BJ (cell line): ENCODE data around the gene SETD3. TPM values are rescaled to one million over a fixed set of nuclear protein-coding genes. Genes with fewer than 3 reads are reported as not detected.

ENCODE experiments used
- CTCF ChIA-PET: fragments of 350-600 bp; formaldehyde crosslinking; extraction: SDS; loops from one replicate; lab custom pipeline; 2021; ENCODE audit warnings: antibody characterized with exemption, inconsistent platforms; lab: Yijun Ruan, JAX
- POLR2A ChIA-PET: fragments of 300-600 bp; sonication (Branson Sonifier 250); formaldehyde crosslinking; extraction: SDS; loops from one replicate; lab custom pipeline; 2021; ENCODE audit warnings: antibody characterized with exemption; lab: Charles Lee
- DNase-seq: peaks from one replicate; pipeline ENCODE4 v3.0.0-alpha.2; 2011; ENCODE audit warnings: low read depth
- H3K27me3 ChIP-seq: 2 replicates; pipeline ENCODE4 v1.6.0; 2011; ENCODE audit warnings: low read length; ENCODE audit not compliant: control insufficient read depth, insufficient read depth
- H3K36me3 ChIP-seq: 2 replicates; pipeline ENCODE4 v1.5.1; 2011; ENCODE audit warnings: low read length; ENCODE audit not compliant: control insufficient read depth, insufficient read depth
- H3K4me3 ChIP-seq: 2 replicates; pipeline ENCODE4 v1.5.1; 2011; ENCODE audit warnings: low read depth, mild to moderate bottlenecking, control low read depth, low read length
- polyA plus RNA-seq: library from polyadenylated mRNA; depleted of rRNA; stranded (reverse); fragments of >200 nt; gene quantifications from 2 replicates; pipeline ENCODE4 v1.2.3, GENCODE V29; 2011
- TF ChIP-seq, protein P1 (sequence below): IDR thresholded peaks from 2 replicates; pipeline ENCODE4 v1.5.1; 2011; ENCODE audit warnings: low read depth, mild to moderate bottlenecking, control low read depth, inconsistent platforms, low read length, moderate library complexity; ENCODE audit not compliant: insufficient read depth

Gene SETD3
- polyA plus RNA-seq, 1 experiment = 20.2 TPM

DNA sequence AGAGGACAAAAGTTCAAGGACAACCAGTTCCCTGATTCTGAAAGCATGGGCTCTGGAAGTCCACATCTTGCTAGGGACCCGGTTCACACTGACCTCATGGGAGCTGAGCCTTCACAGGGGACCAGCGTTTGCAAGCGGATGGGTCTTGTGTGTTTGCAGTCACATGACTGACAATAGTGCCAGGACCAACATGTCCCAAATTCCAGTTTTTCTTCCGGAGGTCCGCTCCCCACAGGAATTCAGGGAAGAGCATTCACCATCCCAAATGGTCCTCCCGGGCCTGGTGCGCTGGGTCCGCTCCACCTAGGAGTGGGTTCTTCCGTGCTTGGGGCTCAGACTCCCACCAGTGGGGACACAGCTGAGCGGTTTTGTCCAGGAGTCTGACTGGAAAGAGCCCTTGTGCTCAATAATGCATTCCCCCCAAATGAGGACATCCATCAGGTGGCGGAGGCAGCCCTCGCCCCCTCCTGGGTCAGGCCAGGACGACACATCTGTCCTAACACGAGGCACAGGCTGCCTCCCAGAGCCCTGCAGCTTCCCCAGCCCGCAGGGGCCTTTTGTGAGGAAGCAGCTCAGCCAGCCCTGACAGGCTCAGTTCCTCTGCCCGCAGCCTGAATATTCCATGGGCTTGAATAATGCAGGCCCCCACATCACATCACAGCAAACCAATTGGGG, 116.9 kb downstream of the SETD3 start:
- Histone ChIP-seq H3K27me3 (no peaks in the 10 kb centered on the region), H3K36me3 (no peaks in the 10 kb centered on the region), H3K4me3 (no peak overlapping the region)
- no peak for DNase-seq
- CTCF ChIA-PET = interaction anchor here (1.2 kb wide), 1 partner anchor 26 kb away, joined by 3 read pairs; no protein-coding TSS in a partner anchor
- POLR2A ChIA-PET = no interaction called here
- TF ChIP-seq, protein P1, sequence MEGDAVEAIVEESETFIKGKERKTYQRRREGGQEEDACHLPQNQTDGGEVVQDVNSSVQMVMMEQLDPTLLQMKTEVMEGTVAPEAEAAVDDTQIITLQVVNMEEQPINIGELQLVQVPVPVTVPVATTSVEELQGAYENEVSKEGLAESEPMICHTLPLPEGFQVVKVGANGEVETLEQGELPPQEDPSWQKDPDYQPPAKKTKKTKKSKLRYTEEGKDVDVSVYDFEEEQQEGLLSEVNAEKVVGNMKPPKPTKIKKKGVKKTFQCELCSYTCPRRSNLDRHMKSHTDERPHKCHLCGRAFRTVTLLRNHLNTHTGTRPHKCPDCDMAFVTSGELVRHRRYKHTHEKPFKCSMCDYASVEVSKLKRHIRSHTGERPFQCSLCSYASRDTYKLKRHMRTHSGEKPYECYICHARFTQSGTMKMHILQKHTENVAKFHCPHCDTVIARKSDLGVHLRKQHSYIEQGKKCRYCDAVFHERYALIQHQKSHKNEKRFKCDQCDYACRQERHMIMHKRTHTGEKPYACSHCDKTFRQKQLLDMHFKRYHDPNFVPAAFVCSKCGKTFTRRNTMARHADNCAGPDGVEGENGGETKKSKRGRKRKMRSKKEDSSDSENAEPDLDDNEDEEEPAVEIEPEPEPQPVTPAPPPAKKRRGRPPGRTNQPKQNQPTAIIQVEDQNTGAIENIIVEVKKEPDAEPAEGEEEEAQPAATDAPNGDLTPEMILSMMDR = no peak

DNA sequence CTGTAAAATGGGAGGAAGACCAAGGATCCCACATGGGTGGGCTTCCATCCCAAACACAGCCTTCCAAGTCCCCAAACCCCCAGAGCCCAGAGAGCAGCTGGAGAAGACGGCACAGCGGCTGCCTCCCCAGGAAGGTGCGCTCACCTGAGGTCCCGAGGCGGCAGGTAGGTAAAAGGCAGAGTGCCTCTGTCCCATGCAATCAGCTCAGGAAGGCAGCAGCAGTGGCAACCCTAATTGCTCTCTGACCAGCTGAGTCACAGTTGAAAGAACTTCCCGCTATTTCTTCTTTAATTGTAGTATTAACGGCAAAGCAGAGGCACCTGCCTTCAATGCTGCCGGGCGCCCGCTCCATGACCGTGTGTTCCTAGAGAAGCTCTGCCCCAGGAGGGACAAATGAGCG, 117.6 kb downstream of the SETD3 start:
- no peak overlapping the region for H3K4me3 ChIP-seq
- H3K27me3 ChIP-seq = no peaks in the 10 kb centered on the region
- TF ChIP-seq, protein P1 = no peak
- ChIA-PET CTCF (no interaction called here), POLR2A (no interaction called here)
- H3K36me3 ChIP-seq = no peaks in the 10 kb centered on the region
- no peak for DNase-seq

DNA sequence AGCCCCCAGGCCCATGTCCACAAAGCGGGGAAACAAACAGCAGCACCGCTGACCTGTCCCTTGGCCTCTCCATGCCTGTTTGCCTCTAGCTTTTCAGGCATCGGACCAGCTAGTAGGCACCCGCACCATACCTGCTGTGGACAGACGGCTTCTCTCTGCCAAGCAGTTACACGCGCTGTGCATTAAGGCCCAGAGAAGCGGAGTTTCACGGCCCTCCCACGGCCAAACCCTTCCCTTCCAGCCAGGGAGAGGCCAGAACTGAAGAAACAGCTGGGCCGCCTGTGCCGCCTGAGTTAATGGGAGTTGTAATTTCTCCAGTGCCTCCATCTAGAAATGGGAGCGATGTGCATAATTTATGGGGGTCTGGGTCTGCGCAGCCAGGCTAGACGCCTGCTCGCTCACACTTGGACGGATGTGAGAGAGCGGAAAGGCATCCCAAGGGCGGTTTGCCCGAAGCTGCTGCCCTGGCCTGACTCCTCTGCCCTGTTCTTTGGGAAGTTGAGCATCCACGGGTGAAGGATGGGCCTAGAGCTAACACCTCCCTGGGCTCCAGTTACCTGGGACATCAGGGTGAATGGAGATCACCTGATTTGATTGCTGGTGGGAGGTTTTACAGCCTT, 119.0 kb downstream of the SETD3 start:
- POLR2A ChIA-PET = no interaction called here
- no peak for DNase-seq
- H3K4me3 ChIP-seq = no peak overlapping the region
- H3K36me3 ChIP-seq = no peaks in the 10 kb centered on the region
- TF ChIP-seq, protein P1 = no peak
- CTCF ChIA-PET = interaction anchor here (0.9 kb wide), 1 partner anchor 32 kb away, joined by 3 read pairs; no protein-coding TSS in a partner anchor
- H3K27me3 ChIP-seq = no peaks in the 10 kb centered on the region; the same call in 1 of the 2 replicates

DNA sequence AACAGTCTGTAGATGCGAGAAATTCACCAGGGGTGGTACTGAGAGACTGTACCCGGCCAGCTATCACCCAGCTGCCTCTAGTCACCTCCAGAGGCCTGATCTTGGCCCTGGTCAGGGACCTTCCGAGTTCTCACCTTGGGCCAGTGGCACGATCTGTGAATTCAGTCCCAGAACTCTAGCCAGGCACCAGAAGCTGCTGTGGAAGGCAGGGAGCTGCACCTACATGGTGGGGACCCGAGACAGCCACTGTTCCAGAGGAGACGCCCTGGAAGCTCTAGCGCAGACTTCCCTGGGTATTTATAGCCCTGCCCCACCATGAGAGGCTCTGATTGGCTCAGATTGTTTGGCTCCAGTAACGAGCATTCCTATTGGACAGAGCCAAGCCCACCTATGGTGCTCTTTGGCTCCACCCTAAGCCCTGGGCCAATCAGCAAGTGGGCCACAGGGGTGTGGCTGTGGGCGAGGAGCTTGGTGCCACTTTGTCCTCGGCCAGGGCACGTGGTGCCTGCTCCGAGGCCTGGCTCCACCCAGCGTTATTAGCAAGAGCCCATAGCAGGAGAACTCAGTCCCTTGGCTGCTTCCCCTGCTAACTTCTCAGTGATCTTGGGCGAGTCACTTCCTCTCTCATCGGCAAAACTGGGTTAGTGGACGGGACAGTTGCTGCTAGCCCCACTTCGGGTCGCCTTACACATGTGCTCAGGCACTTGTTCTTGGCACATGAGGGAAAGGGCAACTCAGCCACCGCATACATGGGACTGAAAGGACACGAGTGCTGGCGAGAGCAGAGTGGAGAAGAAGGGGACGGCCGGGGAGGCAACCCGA, 119.7 kb downstream of the SETD3 start:
- Histone ChIP-seq H3K36me3 (no peaks in the 10 kb centered on the region), H3K4me3 (no peak overlapping the region), H3K27me3 (no peaks in the 10 kb centered on the region; the same call in 1 of the 2 replicates)
- POLR2A ChIA-PET = no interaction called here
- TF ChIP-seq, protein P1 = no peak
- DNase-seq = no peak
- CTCF ChIA-PET = no interaction called here

DNA sequence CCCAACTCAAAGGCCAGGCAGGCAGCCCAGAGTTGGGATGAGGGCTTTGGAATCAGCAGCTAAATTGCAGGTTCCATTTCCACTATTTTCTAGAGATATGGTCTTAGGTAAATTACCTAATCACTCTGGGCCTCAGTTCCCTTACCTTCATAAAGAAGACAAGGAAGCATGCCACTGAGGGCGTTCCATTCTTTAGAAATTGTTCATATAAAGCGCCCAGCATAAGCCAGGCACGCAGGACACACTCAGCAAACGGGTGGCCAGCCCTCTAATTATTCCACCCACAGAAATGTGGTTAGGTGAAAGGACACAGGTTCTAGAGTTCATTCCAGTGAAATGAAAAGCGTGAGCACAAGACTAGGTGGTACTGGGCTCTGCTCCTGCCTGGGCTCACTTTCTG, 120.8 kb downstream of the SETD3 start:
- Histone ChIP-seq H3K36me3 (no peaks in the 10 kb centered on the region), H3K4me3 (no peak overlapping the region), H3K27me3 (no peaks in the 10 kb centered on the region; the same call in 1 of the 2 replicates)
- ChIA-PET POLR2A (no interaction called here), CTCF (no interaction called here)
- no peak for DNase-seq
- TF ChIP-seq, protein P1 = no peak
